GM18526 (cell line): ENCODE results near the gene KCNK7.

ENCODE experiments used
- POLR2A ChIP-seq: IDR thresholded peaks from 3 replicates; pipeline ENCODE4 v1.6.1; 2011; ENCODE audit not compliant: insufficient read length; ENCODE audit errors: extremely low read depth

Gene KCNK7

GRCh38 chr11:65565624-65566453 lies 29.8 kb downstream of the KCNK7 start:
- TF ChIP-seq POLR2A, result no peak

GRCh38 chr11:65563601-65564000 lies 32.0 kb downstream of the KCNK7 start:
- no peak for TF ChIP-seq POLR2A

GRCh38 chr11:65562788-65563187 lies 32.8 kb downstream of the KCNK7 start:
- no peak for TF ChIP-seq POLR2A

GRCh38 chr11:65562020-65562419 lies 33.6 kb downstream of the KCNK7 start:
- TF ChIP-seq POLR2A, result no peak

GRCh38 chr11:65560555-65561418 lies 34.8 kb downstream of the KCNK7 start:
- TF ChIP-seq POLR2A, result no peak

GRCh38 chr11:65559951-65560537 lies 35.6 kb downstream of the KCNK7 start:
- TF ChIP-seq POLR2A, result no peak

- TF ChIP-seq POLR2A, result no peak
These were observed 36.1 kb downstream of the KCNK7 start for GRCh38 chr11:65559535-65559934.

GRCh38 chr11:65558930-65559509 lies 36.6 kb downstream of the KCNK7 start:
- TF ChIP-seq POLR2A, result no peak

- TF ChIP-seq POLR2A, result no peak
These were observed 37.3 kb downstream of the KCNK7 start, which contains the start of gene LTBP3 for GRCh38 chr11:65558002-65558929. Gene LTBP3 (minus strand): TSS chr11:65558359. CDS start chr11:65557959, 400 bp downstream.

GRCh38 chr11:65557280-65558001 lies 38.2 kb downstream of the KCNK7 start:
- TF ChIP-seq POLR2A, result no peak

GRCh38 chr11:65556470-65557279 lies 38.9 kb downstream of the KCNK7 start:
- no peak for TF ChIP-seq POLR2A

- TF ChIP-seq POLR2A, result no peak
These were observed 39.8 kb downstream of the KCNK7 start for GRCh38 chr11:65555693-65556231.
